B cell (primary cell): ENCODE measurements around the gene CDC42BPA.

Source experiments
- EZH2 ChIP-seq: IDR thresholded peaks from 2 replicates; pipeline ENCODE4 v1.6.1; 2012; ENCODE audit warnings: borderline replicate concordance, low read depth, mild to moderate bottlenecking, moderate library complexity, low read length; ENCODE audit not compliant: insufficient read depth, poor library complexity, severe bottlenecking
- TF ChIP-seq, protein P1 (sequence below): fragments of 200-600 bp; IDR thresholded peaks from one replicate; pipeline ENCODE4 v1.8.0; 2022; ENCODE audit warnings: antibody characterized with exemption, mild to moderate bottlenecking

- TF ChIP-seq EZH2, result no peak
- TF ChIP-seq, protein P1, sequence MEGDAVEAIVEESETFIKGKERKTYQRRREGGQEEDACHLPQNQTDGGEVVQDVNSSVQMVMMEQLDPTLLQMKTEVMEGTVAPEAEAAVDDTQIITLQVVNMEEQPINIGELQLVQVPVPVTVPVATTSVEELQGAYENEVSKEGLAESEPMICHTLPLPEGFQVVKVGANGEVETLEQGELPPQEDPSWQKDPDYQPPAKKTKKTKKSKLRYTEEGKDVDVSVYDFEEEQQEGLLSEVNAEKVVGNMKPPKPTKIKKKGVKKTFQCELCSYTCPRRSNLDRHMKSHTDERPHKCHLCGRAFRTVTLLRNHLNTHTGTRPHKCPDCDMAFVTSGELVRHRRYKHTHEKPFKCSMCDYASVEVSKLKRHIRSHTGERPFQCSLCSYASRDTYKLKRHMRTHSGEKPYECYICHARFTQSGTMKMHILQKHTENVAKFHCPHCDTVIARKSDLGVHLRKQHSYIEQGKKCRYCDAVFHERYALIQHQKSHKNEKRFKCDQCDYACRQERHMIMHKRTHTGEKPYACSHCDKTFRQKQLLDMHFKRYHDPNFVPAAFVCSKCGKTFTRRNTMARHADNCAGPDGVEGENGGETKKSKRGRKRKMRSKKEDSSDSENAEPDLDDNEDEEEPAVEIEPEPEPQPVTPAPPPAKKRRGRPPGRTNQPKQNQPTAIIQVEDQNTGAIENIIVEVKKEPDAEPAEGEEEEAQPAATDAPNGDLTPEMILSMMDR, result no peak
Measured at GRCh38 chr1:227368009-227368408, 49.7 kb upstream of the CDC42BPA start.
